HG02973 (cell line): ENCODE data around the gene WNT1.

Source experiments
- ATAC-seq: cut with Tn5 transposase; IDR thresholded peaks from one replicate; pipeline ENCODE4 v1.9.1; 2021; ENCODE audit warnings: moderate library complexity; ENCODE audit not compliant: unreplicated experiment

WNT1 gene

GRCh38 chr12:48978291-48978740, at the start of gene WNT1:
Gene WNT1, plus strand, starts transcription at chr12:48978322. Its CDS starts 329 bp downstream, at chr12:48978651.
- no peak for ATAC-seq

- no peak for ATAC-seq
These were observed 48.6 kb upstream of the WNT1 start for GRCh38 chr12:48929551-48929950.

DNA sequence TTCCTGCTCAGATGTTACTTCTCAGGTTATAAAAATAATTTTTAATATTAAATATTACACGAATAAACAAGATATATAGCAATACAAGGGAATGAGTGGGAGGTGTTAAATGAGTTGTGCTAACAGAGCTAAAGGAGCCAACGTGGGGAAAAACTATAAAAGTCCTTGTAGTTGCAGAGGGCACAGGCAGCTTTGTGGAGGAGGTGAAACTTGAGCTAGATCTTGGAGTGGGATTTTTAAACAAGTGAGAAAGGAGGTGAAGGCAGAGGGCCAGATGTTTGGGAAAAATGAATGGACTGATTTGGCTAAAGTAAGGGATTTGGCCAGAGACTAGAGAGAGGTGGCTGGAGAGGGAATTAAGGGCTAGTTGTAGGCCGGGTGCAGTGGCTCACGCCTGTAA, 47.6 kb upstream of the WNT1 start:
- ATAC-seq = no peak

- no peak for ATAC-seq
These were observed 45.2 kb upstream of the WNT1 start for GRCh38 chr12:48932878-48933277.

DNA sequence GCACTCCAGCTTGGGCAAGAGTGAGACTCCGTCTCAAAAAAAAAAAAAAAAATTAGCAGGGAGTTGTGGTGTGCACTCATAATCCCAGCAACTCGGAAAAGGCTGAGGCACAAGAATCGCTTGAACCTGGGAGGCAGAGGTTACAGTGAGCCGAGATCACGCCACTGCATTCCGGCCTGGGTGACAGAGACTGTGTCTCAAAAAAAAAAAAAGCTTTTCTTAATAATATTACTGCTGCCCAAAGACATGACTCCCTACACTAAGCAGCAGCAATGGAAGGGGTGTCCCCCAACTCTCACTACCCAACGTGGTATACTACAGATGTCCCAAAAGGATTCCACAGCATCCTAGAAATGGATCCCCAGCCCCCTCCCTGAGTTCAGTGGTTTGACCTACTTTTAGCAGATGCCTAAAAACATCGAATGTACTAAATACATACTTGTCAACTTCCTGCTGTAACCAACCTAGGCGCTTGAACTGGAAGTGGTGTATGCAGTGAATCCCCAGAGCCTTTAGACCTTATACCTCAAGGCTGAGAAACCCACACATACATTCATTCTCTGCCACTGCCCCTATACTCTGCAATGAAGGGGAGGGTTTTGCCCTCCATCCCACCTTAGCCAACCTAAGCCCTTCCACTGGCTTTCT, 44.3 kb upstream of the WNT1 start:
- no peak for ATAC-seq

DNA sequence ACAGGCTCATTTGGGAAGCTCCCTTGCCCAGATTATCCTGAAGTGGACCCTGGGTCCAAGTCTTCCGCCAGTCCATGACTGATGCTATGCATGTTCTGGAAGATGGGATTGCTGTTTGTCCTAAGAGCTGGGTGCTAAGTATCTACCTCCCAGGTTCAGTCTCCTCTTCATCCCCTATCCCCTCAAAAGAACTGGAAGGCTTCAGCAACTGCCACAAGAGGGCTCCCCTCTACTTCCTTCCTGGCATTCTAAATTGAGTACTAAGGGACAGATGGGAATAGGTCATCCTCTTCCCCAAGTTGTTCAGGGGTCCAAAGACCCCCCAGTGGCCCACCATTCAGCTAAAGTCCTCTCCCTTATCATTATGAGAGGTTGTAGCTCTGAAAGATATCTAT, 43.8 kb upstream of the WNT1 start:
- no peak for ATAC-seq

DNA sequence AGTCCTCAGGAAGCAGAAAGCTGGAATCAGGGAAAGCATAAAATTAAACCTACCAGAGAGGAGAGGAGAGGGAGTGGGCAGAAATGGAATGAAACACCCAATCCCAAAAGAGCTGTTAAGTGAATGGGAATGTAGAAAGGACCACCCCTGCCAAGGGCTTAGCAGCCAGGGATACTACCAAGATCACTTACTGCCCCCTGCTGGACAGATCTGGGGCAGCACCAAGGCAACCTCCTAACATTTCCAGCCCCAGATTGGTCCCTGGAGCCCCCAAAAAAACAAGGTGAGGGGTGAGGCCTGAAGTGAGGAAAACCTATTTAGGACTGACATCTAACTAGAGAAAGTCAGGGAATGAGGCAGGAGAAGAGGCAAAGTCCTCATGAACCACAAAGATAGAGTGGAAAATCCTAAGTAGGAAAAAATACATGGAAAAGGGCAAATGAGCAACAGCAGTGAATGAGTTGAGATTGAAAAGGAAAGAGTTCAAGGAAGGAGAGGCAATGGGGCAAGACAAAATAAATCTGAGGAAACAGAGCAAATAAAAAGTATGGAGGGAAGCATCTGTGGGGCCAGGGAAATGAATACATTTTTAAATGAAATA, 41.6 kb upstream of the WNT1 start:
- no peak for ATAC-seq

- no peak for ATAC-seq
These were observed 41.0 kb upstream of the WNT1 start for GRCh38 chr12:48937170-48937569.

DNA sequence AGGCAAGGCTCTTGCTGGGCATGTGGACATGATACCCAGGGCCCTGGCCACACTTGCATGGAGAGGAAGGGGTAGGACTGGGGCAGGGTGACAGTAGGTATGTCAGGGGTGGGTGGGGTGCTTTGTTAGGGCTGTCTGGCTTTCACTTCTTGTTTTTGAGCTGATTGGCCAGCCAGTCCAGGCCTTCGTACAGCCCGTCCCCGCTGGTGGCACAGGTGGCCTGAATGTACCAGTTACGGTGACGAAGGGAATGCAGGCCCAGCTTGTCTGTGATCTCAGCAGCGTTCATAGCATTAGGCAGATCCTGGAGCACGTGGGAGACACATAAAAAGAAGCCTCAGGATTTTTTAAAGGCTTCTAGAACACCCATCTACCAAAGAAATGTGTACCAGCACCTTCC, 39.3 kb upstream of the WNT1 start:
- ATAC-seq = no peak

GRCh38 chr12:48940181-48940580, 37.9 kb upstream of the WNT1 start:
- no peak for ATAC-seq

DNA sequence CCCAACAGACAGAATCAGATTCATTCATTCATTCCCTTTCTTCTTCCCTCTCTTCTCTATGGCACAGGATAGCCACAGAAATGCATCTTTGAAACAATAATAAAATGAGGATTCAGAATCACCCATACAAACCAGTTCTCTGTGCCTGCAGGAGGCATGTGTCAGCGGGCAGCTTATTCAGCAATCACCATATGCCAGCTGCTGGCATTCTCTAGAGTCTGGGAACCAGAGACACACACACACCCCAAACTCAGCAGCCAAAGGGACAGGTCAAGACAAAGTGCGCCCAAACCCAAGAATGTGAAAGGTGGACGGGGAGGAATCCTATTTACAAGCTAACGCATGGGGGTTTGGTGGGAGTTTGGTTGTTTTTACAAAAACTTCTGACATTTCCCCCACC, 34.9 kb upstream of the WNT1 start:
- no peak for ATAC-seq

GRCh38 chr12:48946205-48946604, 31.9 kb upstream of the WNT1 start:
- ATAC-seq = no peak

- ATAC-seq = no peak
These were observed 31.2 kb upstream of the WNT1 start for GRCh38 chr12:48946943-48947342.

GRCh38 chr12:48947727-48948126, 30.4 kb upstream of the WNT1 start:
- ATAC-seq = no peak

DNA sequence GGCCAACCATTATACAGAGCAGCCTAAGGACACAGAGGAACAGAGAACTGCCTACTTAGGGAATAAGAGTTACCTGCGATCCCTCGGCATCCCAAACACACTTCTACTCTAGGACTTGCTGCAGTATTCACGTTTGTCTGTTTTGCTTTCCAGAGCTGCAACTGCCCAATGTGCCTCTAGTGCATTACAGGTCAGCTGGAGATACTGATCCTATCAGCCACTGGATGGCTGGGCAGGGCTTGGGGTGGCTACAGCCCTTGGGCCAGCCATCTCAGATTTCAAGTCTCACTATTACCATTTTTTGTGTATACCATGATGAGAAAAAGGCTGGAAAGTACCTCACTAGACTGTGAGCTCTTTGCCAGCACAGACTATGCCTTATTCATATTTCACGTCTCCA, 25.4 kb upstream of the WNT1 start:
- no peak for ATAC-seq

- ATAC-seq = no peak
These were observed 24.1 kb upstream of the WNT1 start for GRCh38 chr12:48954061-48954460.

- ATAC-seq = no peak
These were observed 23.2 kb upstream of the WNT1 start for GRCh38 chr12:48954841-48955501.

GRCh38 chr12:48956279-48957140, 21.6 kb upstream of the WNT1 start:
- peak; percentile 17 for ATAC-seq

DNA sequence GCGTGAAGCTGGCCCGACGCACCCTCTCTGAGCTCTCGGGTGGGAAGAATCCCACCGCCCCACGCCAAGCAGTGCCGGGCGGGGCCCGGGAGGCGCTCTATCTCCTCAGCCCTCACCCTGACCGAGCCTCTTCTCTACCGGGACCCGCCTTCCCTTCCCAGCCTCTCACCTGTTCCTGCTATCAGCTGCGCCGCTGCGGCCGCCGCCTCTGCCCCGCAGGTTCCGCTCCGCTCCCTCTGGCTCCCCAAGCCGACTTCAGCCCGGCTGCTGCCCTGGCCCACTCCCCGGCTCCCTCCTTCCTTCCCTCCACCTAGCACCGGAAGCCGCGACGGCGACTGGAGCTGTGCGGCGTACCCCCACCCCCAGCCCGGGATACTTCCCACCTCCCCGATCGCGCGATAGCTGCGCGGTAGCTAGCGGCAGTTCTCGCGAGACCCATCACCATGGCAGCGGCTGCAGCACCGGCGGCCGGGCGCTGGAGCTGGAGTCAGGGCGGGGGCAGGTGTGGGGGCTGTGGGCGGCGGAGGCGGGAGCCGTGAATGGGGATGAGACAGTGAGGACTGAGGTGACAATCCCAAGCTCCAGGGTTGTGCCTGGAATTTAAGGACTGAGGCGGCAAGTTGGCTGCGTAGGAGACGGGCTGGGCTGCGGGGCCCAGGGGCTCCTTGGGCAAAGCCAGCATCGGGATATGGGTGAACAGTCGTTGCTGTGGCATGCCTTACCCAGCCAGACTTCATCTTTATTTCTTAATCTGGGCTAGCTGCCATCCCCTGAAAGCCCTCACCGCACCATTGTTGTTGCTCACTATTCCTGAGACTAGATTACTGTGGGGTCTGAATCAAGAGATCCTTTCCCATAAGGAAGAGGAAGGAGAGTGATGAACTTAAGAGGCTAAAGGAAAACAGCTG, 20.7 kb upstream of the WNT1 start, which contains the start of gene ARF3:
Gene ARF3 (minus strand): TSS at position 347 of the 908 bp plus-strand sequence. CDS start 16,392 bp downstream, outside the sequence.
- ATAC-seq = peak; percentile 80

GRCh38 chr12:48958049-48958388, 20.1 kb upstream of the WNT1 start:
- no peak for ATAC-seq
